HepG2 (cell line): ENCODE results near the gene HS3ST3B1.

Experiments
- MEF2D ChIP-seq: sonication (generic); formaldehyde crosslinking; IDR thresholded peaks from 2 replicates; pipeline ENCODE4 v1.5.1; 2020; ENCODE audit warnings: mild to moderate bottlenecking, missing genetic modification reagents
- MTF2 ChIP-seq: sonication (generic); formaldehyde crosslinking; IDR thresholded peaks from 2 replicates; pipeline ENCODE4 v1.5.0; 2020; ENCODE audit warnings: missing genetic modification reagents, borderline replicate concordance
- MYNN ChIP-seq: sonication (generic); formaldehyde crosslinking; IDR thresholded peaks from 2 replicates; pipeline ENCODE4 v1.4.0; 2020; ENCODE audit warnings: mild to moderate bottlenecking, low read depth, missing genetic modification reagents
- PTBP1 ChIP-seq: fragments of 200-400 bp; formaldehyde crosslinking; IDR thresholded peaks from 2 replicates; pipeline ENCODE4 v1.6.1; 2018; ENCODE audit warnings: low read length, low read depth; ENCODE audit not compliant: poor library complexity, severe bottlenecking
- STAG1 ChIP-seq: sonication (generic); formaldehyde crosslinking; IDR thresholded peaks from 2 replicates; pipeline ENCODE4 v1.4.0; 2020; ENCODE audit warnings: missing genetic modification reagents
- TF ChIP-seq, protein P1 (sequence below): sonication (generic); formaldehyde crosslinking; IDR thresholded peaks from 2 replicates; pipeline ENCODE4 v1.5.0; 2020; ENCODE audit warnings: mild to moderate bottlenecking, missing genetic modification reagents, moderate library complexity

GRCh38 chr17:14268264-14268663 is 32.6 kb upstream of the HS3ST3B1 start:
- TF ChIP-seq, protein P1, sequence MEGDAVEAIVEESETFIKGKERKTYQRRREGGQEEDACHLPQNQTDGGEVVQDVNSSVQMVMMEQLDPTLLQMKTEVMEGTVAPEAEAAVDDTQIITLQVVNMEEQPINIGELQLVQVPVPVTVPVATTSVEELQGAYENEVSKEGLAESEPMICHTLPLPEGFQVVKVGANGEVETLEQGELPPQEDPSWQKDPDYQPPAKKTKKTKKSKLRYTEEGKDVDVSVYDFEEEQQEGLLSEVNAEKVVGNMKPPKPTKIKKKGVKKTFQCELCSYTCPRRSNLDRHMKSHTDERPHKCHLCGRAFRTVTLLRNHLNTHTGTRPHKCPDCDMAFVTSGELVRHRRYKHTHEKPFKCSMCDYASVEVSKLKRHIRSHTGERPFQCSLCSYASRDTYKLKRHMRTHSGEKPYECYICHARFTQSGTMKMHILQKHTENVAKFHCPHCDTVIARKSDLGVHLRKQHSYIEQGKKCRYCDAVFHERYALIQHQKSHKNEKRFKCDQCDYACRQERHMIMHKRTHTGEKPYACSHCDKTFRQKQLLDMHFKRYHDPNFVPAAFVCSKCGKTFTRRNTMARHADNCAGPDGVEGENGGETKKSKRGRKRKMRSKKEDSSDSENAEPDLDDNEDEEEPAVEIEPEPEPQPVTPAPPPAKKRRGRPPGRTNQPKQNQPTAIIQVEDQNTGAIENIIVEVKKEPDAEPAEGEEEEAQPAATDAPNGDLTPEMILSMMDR (CRISPR knock-in tag): peak; percentile 67
- TF ChIP-seq MYNN (CRISPR knock-in tag) (no peak), MTF2 (CRISPR knock-in tag) (no peak), MEF2D (CRISPR knock-in tag) (no peak), STAG1 (peak; percentile 78), PTBP1 (no peak)
